ENCODE data around the gene SMARCA2.

SMARCA2 gene

GRCh38 chr9:2093920-2094597 lies 78.9 kb downstream of the SMARCA2 start:
- no peak for DNase-seq (ENCODE audit: low spot score)

- no peak for DNase-seq (ENCODE audit: low spot score)
Observed at GRCh38 chr9:2096376-2096970, 81.3 kb downstream of the SMARCA2 start.

GRCh38 chr9:2106666-2107065 lies 91.5 kb downstream of the SMARCA2 start:
- DNase-seq (ENCODE audit: low spot score): no peak

GRCh38 chr9:2107906-2108451 lies 92.8 kb downstream of the SMARCA2 start:
- no peak for DNase-seq (ENCODE audit: low spot score)

GRCh38 chr9:2109069-2109650 lies 94.0 kb downstream of the SMARCA2 start:
- no peak for DNase-seq (ENCODE audit: low spot score)

- no peak for DNase-seq (ENCODE audit: low spot score)
Observed at GRCh38 chr9:2110036-2110435, 94.9 kb downstream of the SMARCA2 start.

GRCh38 chr9:2116073-2116472 lies 100.9 kb downstream of the SMARCA2 start:
- peak; percentile 3 for DNase-seq (ENCODE audit: low spot score)

GRCh38 chr9:2117527-2117926 lies 102.4 kb downstream of the SMARCA2 start:
- DNase-seq (ENCODE audit: low spot score): no peak

- no peak for DNase-seq (ENCODE audit: low spot score)
Observed at GRCh38 chr9:2119566-2119965, 104.4 kb downstream of the SMARCA2 start.

GRCh38 chr9:2120926-2121689 lies 106.0 kb downstream of the SMARCA2 start:
- DNase-seq (ENCODE audit: low spot score): no peak

GRCh38 chr9:2122299-2122698 lies 107.2 kb downstream of the SMARCA2 start:
- DNase-seq (ENCODE audit: low spot score): no peak

- DNase-seq (ENCODE audit: low spot score): no peak
Observed at GRCh38 chr9:2125906-2126305, 110.8 kb downstream of the SMARCA2 start.

- DNase-seq (ENCODE audit: low spot score): no peak
Observed at GRCh38 chr9:2126331-2126803, 111.2 kb downstream of the SMARCA2 start.

- no peak for DNase-seq (ENCODE audit: low spot score)
Observed at GRCh38 chr9:2127486-2127885, 112.3 kb downstream of the SMARCA2 start.

- DNase-seq (ENCODE audit: low spot score): no peak
Observed at GRCh38 chr9:2128141-2128540, 113.0 kb downstream of the SMARCA2 start.

GRCh38 chr9:2128618-2129017 lies 113.5 kb downstream of the SMARCA2 start:
- no peak for DNase-seq (ENCODE audit: low spot score)

GRCh38 chr9:2130941-2131340 lies 115.8 kb downstream of the SMARCA2 start:
- DNase-seq (ENCODE audit: low spot score): no peak

- DNase-seq (ENCODE audit: low spot score): no peak
Observed at GRCh38 chr9:2132484-2133082, 117.4 kb downstream of the SMARCA2 start.

- no peak for DNase-seq (ENCODE audit: low spot score)
Observed at GRCh38 chr9:2134391-2134790, 119.2 kb downstream of the SMARCA2 start.

- DNase-seq (ENCODE audit: low spot score): no peak
Observed at GRCh38 chr9:2138646-2139045, 123.5 kb downstream of the SMARCA2 start.

GRCh38 chr9:2140600-2141223 lies 125.6 kb downstream of the SMARCA2 start:
- no peak for DNase-seq (ENCODE audit: low spot score)

- DNase-seq (ENCODE audit: low spot score): no peak
Observed at GRCh38 chr9:2142212-2142611, 127.1 kb downstream of the SMARCA2 start.
